Measurements from ENCODE around the gene BDP1.
A peak's percentile ranks its signal among the peaks of the same experiment; 100 is the strongest.
"Not testable (repeated sequence)": the region's sequence is repeated elsewhere in the genome, so short reads cannot be mapped to it uniquely, and the experiment has no call there.

Gene BDP1, protein sequence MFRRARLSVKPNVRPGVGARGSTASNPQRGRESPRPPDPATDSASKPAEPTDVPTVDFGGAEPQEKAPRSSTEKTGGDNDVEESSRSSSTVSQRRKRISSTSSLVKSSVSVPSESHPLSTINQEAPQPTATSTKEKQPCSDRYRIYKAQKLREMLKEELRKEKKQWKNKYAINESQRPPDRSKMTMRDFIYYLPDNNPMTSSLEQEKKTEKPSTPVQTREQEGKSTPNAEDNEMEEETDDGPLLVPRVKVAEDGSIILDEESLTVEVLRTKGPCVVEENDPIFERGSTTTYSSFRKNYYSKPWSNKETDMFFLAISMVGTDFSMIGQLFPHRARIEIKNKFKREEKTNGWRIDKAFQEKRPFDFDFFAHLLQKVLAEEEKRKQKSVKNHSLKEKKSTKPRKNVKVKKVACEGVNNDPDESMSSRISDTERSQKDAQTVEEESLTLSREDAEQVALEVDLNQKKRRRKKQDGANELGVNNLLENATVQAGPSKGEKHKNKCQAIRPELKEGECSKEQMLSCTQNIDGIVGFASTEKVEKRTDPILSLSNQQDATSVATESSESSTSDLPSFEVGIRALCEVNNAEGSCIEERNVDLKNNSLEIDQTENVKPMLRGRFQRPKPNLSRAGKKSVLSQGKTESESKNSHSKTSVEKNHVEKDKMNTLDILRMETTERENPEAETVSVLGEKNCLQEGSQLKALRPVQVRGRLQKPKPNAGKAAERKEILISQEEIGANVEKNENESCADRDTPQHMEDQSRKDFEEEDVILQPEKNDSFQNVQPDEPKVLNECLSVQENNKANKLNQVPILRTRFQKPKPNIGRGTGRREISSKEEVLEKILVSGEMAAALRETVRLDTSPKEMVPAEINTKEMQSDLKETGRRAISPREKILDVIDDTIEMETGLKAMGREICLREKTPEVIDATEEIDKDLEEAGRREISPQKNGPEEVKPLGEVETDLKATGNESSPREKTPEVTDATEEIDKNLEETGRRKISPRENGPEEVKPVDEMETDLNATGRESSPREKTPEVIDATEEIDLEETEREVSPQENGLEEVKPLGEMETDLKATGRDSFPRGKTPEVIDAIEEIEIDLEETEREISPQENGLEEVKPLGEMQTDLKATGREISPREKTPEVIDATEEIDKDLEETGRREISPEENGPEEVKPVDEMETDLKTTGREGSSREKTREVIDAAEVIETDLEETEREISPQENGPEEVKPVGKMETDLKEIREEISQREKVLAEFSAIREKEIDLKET (N-terminal part only)

DNA sequence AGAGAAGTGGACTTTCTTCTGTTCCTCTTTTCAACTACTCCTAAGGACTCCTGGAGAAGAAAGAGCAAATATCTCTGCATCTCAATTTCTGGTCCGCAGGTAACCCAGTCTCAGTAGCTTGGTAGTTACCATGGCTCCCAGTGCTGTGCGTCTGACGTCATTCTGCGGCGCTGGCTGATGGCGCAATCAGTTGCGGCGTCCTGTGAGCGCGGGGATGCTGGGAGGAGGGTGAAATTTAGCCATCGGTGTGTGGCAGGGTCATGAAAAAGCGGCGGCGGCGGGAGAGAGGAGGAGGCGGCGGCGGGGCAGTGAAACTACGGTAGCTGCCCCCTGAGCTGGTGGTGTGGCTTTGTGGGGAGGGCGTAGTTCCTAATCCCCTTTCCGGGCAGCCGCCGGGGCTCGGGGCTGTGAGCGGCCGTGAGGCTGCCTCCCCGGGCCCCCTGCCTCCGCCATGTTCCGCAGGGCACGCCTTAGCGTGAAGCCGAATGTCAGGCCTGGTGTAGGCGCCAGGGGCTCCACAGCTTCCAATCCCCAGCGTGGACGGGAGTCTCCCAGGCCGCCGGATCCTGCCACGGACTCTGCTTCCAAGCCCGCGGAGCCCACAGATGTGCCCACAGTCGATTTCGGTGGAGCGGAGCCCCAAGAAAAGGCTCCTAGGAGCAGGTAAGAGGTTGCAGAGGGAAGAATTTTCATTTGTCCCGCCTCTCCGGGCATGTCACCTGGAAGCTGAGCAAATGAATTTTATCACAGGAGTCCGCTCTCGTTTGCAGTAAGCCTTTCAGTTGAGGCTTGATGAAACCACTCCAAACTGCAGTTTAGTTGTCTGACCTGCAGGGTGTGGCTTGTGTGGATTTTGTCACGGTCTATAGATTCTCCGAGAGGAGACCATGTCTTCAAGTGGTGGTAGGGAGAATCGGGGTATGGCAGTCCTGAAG lies at the start of gene BDP1:
Gene BDP1 (plus strand): TSS at position 225 of the 935 bp plus-strand sequence. CDS start 227 bp downstream, at position 452.
- peak; percentile 82 for DNase-seq

DNA sequence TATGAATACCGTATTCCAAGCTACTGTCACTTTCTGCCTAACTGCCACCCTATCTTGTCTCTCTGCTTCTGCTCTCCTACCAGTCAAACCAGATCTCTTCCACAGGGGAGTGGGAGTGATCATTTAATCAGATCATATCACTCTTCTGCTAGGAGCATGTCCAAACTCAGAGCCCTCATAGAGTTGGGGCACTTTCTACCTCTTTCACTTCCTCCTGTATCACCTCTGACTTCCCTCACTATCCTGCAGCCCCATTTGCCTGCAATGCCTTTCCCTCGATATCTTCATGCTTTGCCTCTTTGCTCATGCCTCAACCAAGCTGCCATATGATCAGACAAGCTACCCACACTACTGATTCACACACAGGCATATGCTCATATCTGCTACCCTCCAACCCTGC lies 45.4 kb upstream of the BDP1 start:
- DNase-seq = not testable (repeated sequence)

DNA sequence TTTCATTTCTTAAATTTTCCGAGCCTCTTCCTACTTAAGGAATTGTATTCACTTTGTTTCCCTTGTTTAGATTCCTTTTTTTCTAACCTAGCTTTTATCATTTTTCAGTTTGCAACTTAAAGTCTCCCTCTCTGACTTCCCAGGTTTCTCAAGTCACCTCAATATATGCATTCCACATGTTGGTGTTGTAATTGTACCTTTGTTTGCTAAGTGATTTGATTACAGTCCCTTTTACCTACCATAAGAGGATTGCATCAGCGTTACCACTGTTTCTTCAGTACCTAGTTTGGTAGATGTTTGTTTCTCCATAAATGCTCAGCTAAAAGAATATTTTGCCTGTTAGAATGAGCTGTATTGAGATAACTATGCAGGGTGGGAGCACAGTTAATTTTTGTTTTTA lies 39.8 kb upstream of the BDP1 start:
- not testable (repeated sequence) for DNase-seq

DNA sequence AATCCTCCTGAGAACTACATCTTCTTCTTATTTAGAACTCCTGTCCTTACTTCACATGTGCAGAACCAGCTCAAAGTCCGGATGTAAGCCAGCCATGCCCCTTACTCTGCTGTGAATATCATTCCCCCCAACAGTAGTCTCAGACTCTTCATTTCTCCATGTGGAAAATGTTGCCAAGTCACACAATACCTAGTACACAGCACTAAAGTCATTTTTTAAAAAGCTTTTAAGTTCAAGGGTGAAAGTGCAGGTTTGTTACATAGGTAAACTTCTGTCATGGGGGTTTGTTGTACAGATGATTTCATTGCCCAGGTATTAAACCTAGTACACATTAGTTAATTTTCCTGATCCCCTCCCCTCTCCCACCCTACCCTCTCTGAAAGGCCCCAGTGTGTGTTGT lies 37.4 kb upstream of the BDP1 start:
- not testable (repeated sequence) for DNase-seq

DNA sequence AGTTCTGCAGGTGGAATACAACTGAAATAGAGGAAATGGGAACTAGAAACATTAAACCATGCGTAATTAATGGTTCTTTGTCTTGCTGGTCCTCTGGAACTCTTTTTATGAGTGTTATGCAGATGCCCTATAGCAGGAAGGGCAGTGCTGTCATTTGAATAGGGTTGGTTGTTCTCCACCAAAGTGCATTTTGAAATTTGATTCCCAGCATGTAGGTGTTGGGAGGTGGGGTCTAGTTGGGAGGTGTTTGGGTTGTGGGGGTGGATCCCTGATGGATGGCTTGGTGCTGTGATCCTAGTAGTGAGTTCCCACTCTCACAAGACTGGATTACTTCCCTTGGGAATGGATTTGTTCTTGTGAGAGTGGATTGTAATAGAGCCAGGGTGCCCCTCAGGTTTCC lies 34.2 kb upstream of the BDP1 start:
- not testable (repeated sequence) for DNase-seq

DNA sequence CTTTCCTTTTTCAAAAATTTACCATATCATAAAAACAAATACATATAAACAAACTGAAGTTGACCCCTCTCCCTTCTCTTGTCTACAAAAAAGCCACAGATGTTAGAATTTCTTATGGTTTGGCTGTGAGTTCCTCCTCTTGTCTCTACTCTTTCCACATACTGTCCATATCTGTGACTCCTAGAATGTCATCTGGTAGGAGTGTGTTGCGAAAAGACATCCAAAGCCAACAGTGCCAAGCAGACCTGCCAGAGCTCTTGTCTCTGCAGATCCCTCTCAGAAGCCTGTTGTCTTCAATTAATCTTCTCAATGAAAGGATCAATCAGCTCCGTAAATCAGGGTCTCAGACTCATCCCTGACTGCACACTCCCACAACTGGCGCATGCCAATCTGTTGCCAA lies 31.6 kb upstream of the BDP1 start:
- DNase-seq = not testable (repeated sequence)

DNA sequence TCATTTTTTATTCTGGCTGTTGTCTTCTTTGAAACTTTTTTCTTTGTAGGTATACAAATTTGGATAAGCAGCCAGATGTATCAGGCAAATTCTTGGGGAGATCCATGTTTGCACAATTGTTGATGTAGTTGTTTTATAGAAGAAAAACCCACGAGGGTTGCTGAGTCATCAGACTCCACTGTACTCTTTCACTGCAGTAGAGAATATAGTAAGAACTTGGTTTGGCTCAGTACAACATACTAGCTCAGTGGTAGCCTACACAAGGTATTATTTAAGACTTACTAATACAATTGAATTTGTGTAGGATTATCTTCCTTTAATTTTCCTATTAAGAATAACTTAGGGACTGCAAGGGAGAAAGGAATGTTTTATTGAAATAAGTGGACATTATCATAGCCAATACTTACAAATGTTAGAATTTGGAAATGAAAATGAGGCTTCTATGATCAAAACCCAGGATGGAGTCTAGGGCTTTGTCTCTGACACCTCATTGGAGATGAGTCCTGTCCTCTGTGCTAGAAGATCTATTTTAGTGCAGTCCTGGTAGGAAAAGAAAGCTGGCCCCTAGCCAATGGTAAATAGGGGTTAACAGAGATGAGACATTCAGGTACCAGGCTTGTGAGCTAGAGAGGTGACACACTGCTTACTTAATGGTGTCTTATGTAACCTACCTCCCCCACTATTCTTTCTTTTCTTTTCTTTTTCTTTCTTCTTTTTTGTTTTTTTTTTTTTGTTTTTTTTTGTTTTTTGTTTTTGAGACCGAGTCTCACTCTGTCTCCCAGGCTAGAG lies 28.6 kb upstream of the BDP1 start:
- not testable (repeated sequence) for DNase-seq

DNA sequence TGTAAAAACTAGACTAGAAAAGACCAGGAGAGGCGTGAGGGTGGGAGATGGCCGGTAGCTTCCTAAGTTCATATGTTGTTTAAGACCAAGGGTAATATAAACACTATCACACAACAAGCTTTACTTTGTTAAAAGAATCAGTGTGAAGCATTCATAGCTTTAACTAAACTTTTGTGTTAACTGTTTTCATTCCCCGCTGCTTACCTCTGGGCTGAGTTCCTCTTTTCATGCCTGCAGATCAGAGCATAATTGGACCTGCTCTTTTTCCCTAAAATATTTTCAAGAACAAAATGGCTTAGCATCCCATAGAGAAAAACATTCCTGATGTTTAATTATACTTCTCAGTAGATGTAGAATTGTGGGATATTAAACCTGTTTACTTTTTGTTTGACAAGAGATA lies 23.0 kb upstream of the BDP1 start:
- DNase-seq = not testable (repeated sequence)

DNA sequence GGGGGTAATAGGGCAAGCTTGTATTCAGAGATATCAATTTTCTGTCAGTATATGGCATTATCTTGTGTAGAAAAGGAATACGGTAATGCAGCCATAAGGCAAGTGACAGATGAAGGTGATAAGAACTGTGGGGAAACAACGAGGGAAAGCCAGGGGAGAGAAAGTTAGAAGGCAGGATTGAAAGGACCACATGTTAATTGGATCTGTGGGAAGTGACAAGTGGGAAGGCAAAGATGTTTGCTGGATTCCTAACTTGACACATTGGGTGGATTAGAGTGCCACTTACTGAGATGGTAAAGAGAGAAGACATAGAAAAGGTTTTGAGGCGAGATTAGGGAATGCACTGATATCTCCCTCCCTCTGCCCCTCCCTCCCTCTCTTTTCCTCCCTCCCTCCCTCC lies 20.6 kb upstream of the BDP1 start:
- not testable (repeated sequence) for DNase-seq

DNA sequence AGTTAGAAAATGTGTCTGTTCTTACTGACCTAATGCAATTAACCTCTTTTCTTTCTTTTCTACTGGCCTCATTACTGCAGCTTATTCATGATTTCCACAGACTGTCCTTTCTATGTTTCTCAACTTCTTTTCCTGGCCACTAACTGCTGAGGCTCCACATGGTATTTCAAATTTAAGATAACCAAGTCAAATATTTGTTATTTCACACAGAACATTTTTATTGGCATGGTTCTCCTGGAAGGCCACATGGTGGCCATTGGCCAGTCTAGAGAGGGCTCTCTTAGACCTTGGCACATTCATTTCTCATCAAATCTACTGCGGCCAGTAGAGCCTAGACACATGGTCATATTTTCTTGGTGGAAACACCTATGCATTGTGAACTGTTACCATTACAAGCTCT lies 13.9 kb upstream of the BDP1 start:
- DNase-seq = not testable (repeated sequence)

DNA sequence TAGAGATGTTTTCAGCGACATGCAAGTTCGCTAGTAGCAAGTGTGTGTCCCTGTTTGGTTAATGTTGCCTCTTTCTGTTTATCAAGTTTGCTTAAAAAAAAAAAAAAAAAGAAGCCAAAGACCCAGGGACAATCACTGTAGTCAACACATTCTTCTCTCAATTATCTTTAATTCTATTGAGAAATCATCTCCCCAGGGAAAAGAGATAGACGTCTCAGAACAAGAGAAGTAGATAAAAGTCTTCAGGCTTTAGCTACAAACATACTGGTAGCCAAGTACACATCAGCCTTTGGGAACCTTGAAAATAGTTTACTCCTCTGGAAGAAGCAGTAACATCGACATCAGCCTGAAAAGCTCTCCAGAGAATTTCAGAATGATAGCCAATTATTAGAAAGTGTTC lies 11.6 kb upstream of the BDP1 start:
- DNase-seq = not testable (repeated sequence)

DNA sequence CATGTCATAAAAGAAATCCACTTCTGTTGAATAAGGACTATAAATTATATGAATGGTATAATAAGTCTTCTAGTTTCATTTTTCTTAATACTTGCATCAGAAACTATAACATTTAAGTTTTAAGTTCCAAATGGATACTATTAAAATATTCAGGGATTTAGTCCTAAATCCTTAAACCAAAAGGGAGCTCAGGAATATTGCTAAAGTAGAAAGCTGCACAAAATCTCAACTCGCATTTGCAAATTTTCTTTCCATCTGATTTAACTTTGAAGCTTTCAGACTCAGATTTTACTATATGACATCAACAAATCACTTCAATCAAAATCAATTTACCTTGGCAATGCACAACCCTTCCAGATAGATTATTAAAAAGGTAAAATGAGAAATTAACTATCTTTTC lies 10.4 kb upstream of the BDP1 start:
- DNase-seq = not testable (repeated sequence)

DNA sequence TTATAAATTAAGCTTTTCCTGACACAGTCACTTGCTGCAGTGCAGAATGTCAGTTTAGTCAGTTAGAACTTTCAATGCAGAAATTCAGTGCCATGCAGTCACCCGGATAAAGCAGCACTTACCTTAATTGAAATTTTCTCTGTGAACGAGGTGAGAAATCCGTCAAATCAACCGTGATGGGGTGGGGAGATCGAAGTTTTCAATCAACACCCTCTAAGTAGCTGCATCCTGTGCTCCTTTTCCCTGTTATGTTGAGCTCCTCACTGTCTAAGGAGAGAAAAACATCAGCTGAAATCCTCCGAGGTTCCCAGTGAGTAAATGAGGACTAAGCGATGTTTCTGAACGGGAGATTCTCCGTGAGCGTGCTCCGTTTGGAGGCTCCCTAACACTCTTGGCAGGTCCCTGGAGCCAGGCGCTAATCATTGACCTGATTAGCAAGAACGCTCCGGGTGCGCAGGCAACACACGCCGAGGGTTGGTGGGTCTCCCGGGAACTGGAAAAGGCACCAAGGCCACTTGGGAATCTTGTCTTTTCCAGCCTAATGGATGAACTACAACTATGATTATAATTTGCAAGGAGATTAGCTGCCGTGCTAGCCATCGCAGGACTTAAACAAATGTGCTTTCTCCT lies 9.8 kb upstream of the BDP1 start:
- DNase-seq = not testable (repeated sequence)

DNA sequence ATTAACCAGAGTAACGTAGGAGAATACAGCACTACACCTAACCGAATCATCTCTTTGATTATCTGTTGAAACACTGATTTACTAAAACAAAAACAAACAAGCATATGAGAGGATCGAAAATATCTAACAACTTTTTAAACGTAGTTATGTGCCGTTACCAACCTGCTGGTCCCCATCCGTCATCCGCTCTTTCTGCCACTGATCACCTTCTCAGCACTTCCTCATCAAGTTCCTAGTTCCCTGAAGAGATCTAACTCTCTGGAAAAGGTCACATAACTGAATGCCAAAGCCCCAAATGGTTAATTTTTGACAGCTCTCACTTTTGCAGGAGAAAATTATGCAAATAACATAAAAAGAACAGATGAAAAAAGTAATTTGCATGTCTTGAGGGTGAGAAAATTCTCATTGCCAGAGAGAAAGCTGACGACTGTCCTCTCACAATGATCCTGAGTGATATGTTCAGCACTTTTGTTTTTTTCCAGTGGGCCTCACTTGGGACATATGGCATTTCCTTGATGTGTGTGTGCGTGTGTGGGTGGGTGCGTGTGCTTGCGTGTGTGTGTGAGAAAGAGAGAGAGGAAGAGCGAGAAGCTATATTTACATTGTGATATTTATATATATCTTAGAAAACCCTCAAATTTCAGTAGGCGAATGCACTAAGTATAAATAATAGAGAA lies 8.8 kb upstream of the BDP1 start:
- DNase-seq = peak; percentile 33

DNA sequence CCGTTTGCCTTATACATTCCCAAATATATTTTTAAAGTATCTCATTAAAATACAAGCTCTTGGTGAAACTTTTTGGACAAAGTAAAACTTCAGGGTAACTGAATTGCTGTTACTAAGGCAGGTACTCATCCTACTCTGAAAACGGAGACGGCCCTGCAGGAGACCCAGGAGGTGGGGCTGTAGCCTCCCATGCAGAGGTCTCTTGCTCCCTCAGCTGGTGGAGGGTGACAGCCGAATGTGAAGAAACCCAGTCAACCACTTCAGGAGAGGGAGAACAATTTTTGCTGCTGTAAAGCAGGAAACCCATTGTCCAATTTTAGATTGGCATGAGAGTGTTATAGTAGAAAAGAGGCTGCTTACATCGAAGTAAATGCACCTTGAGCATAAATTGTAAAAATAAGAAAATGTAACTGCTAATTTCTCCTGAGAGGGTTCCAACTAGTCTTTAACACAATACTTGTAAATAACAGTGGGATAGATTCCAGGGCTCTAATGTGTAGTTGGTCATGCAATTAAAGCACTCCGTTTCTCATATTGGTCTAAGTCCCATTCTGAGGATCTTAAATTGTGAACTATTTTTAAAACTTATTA lies 8.1 kb upstream of the BDP1 start:
- peak; percentile 63 for DNase-seq

DNA sequence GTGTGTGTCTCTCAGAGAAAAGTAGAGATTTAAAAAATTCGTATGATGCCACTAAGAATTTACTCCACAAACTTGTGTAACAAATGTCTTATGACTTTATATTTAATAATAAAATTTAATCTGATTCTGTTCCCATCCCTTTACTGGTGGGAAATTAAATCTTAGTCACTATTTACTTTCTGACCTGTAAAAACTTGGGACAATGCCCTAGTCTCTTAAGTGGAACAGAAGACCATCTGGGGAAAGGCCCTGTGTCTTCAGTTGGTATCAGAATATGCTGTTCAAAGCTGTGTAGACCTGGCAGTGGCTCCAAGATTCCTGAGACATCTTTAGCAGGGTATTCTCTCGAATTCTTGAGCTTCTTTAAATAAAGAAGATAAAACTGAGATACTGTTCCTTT lies 2.6 kb upstream of the BDP1 start:
- no peak for DNase-seq

DNA sequence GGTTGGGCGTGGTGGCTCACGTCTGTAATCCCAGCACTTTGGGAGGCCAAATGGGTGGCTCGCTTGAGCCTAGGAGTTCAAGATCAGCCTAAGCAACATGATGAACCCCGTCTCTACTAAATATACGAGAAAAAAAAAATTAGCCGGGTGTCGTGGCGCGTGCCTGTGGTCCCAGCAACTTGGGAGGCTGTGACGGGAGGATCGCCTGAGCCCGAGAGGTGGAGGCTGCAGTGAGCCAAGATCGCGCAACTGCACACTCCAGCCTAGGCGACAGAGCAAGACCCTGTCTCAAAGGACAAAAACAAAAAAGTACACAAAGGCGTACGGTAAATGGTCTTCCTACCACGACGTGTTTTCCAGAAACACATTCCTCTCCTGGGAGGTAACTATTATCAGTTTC lies 538 bp upstream of the BDP1 start:
- DNase-seq = no peak

DNA sequence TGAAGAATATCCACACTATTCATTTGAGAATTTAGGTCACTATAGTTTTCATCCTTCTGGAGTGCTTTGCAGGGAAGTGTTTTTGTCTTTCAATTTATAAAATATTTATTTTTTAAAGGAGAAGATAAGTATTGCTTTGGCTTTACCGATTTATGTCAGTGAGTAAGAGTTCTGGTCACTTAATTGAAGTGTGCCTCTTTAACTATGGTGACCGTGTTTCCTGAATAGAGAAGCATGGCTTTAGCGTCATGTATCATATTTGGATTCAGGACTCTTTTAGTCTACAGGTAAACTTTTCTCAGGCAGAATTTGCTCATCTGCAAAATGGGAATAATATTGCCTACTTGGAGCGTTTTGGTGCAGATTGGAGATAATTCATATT lies 902 bp downstream of the BDP1 start:
- no peak for DNase-seq

DNA sequence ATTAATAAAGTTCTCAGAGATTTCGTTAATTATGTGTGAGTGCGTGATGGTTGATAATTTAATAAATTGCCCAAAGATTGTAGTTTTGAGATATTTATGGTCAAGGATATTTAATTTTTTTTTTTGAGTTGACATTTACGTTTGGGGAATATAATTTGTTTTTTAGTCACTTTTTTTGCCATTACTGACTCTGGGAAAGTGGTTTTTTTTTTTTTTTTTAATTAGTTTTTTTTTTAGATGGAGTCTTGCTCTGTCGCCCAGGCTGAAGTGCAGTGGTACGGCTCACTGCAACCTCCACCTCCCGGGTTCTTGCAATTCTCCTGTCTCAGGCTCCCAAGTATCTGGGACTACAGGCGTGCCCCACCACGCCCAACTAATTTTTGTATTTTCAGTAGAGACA lies 1.7 kb downstream of the BDP1 start:
- no peak for DNase-seq

DNA sequence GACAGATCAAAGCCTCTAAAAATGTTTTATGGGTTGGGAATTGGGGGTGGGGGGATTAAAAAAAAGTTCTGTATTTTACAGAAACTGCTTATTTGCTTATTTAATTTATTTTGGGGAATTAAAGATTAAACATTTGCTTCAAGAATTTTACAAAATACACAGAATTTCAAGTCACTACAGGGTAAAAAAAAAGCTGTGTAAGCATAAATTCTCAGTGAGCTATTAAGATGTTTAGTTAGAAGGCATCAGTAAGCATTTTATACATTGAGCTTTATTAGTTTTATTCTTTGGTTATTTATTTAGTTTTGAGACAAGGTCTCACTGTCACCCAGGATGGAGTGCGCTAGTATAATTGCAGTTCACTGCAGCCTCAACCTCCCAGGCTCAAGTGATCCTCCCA lies 5.2 kb downstream of the BDP1 start:
- no peak for DNase-seq

Measured in NCI-H1694 (cell line).